ENCODE measurements around the gene HYI. TPM values are rescaled to one million over a fixed set of nuclear protein-coding genes. Genes with fewer than 3 reads are reported as not detected.
"Not testable (repeated sequence)": the region's sequence is repeated elsewhere in the genome, so short reads cannot be mapped to it uniquely, and the experiment has no call there.

HYI gene
- total RNA-seq, 1 donor from 2014 or later, result 36.0 TPM

GRCh38 chr1:43414634-43415223 is 39.0 kb downstream of the HYI start:
- Mint-ChIP-seq H3K27me3 (no peaks in the 10 kb centered on the region), H3K36me3 (peaks cover 17% of the 10 kb centered on the region), H3K27ac (no peak overlapping the region), H3K9me3 (no peaks in the 10 kb centered on the region), H3K4me1 (ENCODE audit: unreplicated experiment) (no peaks in the 10 kb centered on the region), H3K4me3 (no peak overlapping the region)
- DNase-seq (ENCODE audit: extremely low spot score, unreplicated experiment), result no peak
- TF ChIP-seq, protein P1, sequence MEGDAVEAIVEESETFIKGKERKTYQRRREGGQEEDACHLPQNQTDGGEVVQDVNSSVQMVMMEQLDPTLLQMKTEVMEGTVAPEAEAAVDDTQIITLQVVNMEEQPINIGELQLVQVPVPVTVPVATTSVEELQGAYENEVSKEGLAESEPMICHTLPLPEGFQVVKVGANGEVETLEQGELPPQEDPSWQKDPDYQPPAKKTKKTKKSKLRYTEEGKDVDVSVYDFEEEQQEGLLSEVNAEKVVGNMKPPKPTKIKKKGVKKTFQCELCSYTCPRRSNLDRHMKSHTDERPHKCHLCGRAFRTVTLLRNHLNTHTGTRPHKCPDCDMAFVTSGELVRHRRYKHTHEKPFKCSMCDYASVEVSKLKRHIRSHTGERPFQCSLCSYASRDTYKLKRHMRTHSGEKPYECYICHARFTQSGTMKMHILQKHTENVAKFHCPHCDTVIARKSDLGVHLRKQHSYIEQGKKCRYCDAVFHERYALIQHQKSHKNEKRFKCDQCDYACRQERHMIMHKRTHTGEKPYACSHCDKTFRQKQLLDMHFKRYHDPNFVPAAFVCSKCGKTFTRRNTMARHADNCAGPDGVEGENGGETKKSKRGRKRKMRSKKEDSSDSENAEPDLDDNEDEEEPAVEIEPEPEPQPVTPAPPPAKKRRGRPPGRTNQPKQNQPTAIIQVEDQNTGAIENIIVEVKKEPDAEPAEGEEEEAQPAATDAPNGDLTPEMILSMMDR (conservative IDR thresholded peaks at IDR 0.05), result peak; percentile 85

- H3K36me3 Mint-ChIP-seq, result peaks cover 20% of the 10 kb centered on the region
Observed at GRCh38 chr1:43413426-43413825, 40.3 kb downstream of the HYI start.

DNA sequence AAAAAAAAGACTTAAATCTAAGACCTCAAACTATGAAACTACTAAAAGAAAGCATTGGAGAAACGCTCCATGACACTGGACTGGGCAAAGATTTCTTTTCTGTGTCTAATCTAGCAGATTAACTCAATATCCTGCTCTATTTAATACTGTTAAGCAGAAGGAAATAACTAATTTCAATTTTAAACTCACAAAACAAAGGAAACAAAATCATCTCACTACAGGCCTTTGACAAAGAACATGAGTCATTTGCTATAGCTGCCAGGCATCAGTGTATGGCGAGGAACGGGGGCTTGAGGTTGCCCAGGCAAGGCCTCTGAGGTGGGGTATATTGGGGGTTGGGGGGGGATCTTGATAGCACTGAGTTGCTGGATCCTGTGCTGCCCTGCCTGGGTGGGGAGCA is 43.2 kb downstream of the HYI start:
- Mint-ChIP-seq H3K36me3 (peaks cover 31% of the 10 kb centered on the region), H3K4me1 (ENCODE audit: unreplicated experiment) (no peaks in the 10 kb centered on the region), H3K27me3 (no peaks in the 10 kb centered on the region), H3K4me3 (no peak overlapping the region), H3K27ac (no peak overlapping the region), H3K9me3 (no peaks in the 10 kb centered on the region)
- DNase-seq (ENCODE audit: extremely low spot score, unreplicated experiment), result no peak
- TF ChIP-seq, protein P1 (conservative IDR thresholded peaks at IDR 0.05), result no peak

More at GRCh38 chr1:43413426-43413825, 40.3 kb downstream of the HYI start:
- not testable (repeated sequence) for H3K27ac Mint-ChIP-seq; DNase-seq (ENCODE audit: extremely low spot score, unreplicated experiment); H3K4me1 Mint-ChIP-seq (ENCODE audit: unreplicated experiment); H3K27me3 Mint-ChIP-seq; H3K4me3 Mint-ChIP-seq; H3K9me3 Mint-ChIP-seq

GRCh38 chr1:43405876-43406234 is 47.9 kb downstream of the HYI start:
- Mint-ChIP-seq H3K27me3 (no peaks in the 10 kb centered on the region), H3K36me3 (peaks cover 39% of the 10 kb centered on the region), H3K9me3 (no peaks in the 10 kb centered on the region), H3K4me3 (no peak overlapping the region), H3K4me1 (ENCODE audit: unreplicated experiment) (peaks cover 9% of the 10 kb centered on the region), H3K27ac (no peak overlapping the region)
- TF ChIP-seq, protein P1 (conservative IDR thresholded peaks at IDR 0.05), result no peak
- DNase-seq (ENCODE audit: extremely low spot score, unreplicated experiment), result no peak

GRCh38 chr1:43405219-43405875 is 48.4 kb downstream of the HYI start:
- Mint-ChIP-seq H3K36me3 (peaks cover 39% of the 10 kb centered on the region), H3K4me1 (ENCODE audit: unreplicated experiment) (peaks cover 9% of the 10 kb centered on the region), H3K4me3 (no peak overlapping the region), H3K27me3 (no peaks in the 10 kb centered on the region), H3K27ac (no peak overlapping the region), H3K9me3 (no peaks in the 10 kb centered on the region)
- no peak for DNase-seq (ENCODE audit: extremely low spot score, unreplicated experiment)
- TF ChIP-seq, protein P1 (conservative IDR thresholded peaks at IDR 0.05), result no peak

- Mint-ChIP-seq H3K9me3 (no peaks in the 10 kb centered on the region), H3K4me1 (ENCODE audit: unreplicated experiment) (peaks cover 9% of the 10 kb centered on the region), H3K4me3 (no peak overlapping the region), H3K27me3 (no peaks in the 10 kb centered on the region), H3K36me3 (peaks cover 35% of the 10 kb centered on the region), H3K27ac (no peak overlapping the region)
- no peak for DNase-seq (ENCODE audit: extremely low spot score, unreplicated experiment)
- TF ChIP-seq, protein P1 (conservative IDR thresholded peaks at IDR 0.05), result no peak
Observed at GRCh38 chr1:43404353-43404752, 49.4 kb downstream of the HYI start.
